Sigmoid colon (tissue), 7 donors: ENCODE results near the gene KLHL17. TPM values are rescaled to one million over a fixed set of nuclear protein-coding genes. Genes with fewer than 3 reads are reported as not detected.

Experiments used
- DNase-seq: peaks from one replicate; pipeline ENCODE4 v3.0.0-alpha.2; 2019
- H3K27ac ChIP-seq, 4 donors: fragments of 200-600 bp; sonication (generic); one replicate each; pipeline ENCODE4 v1.5.1; 2016 to 2019; ENCODE audit warnings: mild to moderate bottlenecking in 1 of 4
- H3K27me3 ChIP-seq, 3 donors: fragments of 200-600 bp; sonication (generic); one replicate each; pipeline ENCODE4 v1.5.1; 2019; ENCODE audit warnings: mild to moderate bottlenecking in 1 of 3
- H3K36me3 ChIP-seq, 4 donors: fragments of 200-600 bp; sonication (generic); one replicate each; pipeline ENCODE4 v1.5.1; 2016 to 2019
- H3K4me1 ChIP-seq, 4 donors: fragments of 200-600 bp; sonication (generic); one replicate each; pipeline ENCODE4 v1.5.1; 2017 to 2019
- H3K4me3 ChIP-seq, 4 donors: fragments of 200-600 bp; sonication (generic); one replicate each; pipeline ENCODE4 v1.5.1; 2017 to 2019; ENCODE audit warnings: mild to moderate bottlenecking in 2 of 4, moderate library complexity in 1 of 4
- H3K9me3 ChIP-seq, 4 donors: fragments of 200-600 bp in 3 of 4; sonication (generic) in 3 of 4; one replicate each; pipeline versions ENCODE4 v1.5.1 to v1.6.1; 2013 to 2019
- EP300 ChIP-seq, 4 donors: sonication (generic); formaldehyde crosslinking; IDR thresholded peaks; one replicate each; pipeline ENCODE4 v1.6.1; 2017; ENCODE audit warnings: antibody characterized with exemption in 4 of 4
- POLR2A ChIP-seq, 2 donors: fragments of 450-650 bp; IDR thresholded peaks; one replicate each; pipeline ENCODE4 v1.6.1; 2016; ENCODE audit warnings: antibody characterized with exemption in 2 of 2, mild to moderate bottlenecking in 2 of 2, moderate library complexity in 2 of 2
- POLR2AphosphoS5 ChIP-seq, 4 donors: sonication (generic); formaldehyde crosslinking; IDR thresholded peaks; one replicate each; pipeline ENCODE4 v1.6.1; 2017; ENCODE audit warnings: antibody characterized with exemption in 4 of 4
- WGBS, 2 donors: extraction: QIAGEN DNeasy Blood & Tissue Kit; methylation state at CpG; one replicate each; pipeline ENCODE4 v1.1.7; 2013; 5-methylcytosine and 5-hydroxymethylcytosine counted together
- intact Hi-C: fragments of 100-400 bp; cut with DNase I; formaldehyde crosslinking; loops from one replicate; pipeline ENCODE4 v1.15.1; 2023
- polyA plus RNA-seq, 3 donors: library from polyadenylated mRNA; stranded (reverse); fragments of 200-250 nt; gene quantifications; one replicate each; pipeline ENCODE4 v1.2.3, GENCODE V29; 2013
- total RNA-seq, 4 donors: library from RNA; depleted of rRNA; stranded (reverse); fragments of >200 nt; gene quantifications; one replicate each; pipeline ENCODE4 v1.1.0, GENCODE V29; 2016
- TF ChIP-seq, protein P1 (sequence below), 4 experiments: fragments of 450-650 bp in 3 of 4; fragments of 200-600 bp in 1 of 4; IDR thresholded peaks; one replicate each; pipeline ENCODE4 v1.5.1; 2016 to 2019; ENCODE audit warnings: antibody characterized with exemption in 4 of 4, mild to moderate bottlenecking in 3 of 4, moderate library complexity in 2 of 4
- donor health status: healthy with polysubstance abuse.
- donor health status: Bipolar disorder and iron deficiency.
- donor health status: healthy.

Gene KLHL17
- total and polyA plus RNA-seq, 7 donors = 0.69 to 10.8 (median 4.9) TPM

DNA sequence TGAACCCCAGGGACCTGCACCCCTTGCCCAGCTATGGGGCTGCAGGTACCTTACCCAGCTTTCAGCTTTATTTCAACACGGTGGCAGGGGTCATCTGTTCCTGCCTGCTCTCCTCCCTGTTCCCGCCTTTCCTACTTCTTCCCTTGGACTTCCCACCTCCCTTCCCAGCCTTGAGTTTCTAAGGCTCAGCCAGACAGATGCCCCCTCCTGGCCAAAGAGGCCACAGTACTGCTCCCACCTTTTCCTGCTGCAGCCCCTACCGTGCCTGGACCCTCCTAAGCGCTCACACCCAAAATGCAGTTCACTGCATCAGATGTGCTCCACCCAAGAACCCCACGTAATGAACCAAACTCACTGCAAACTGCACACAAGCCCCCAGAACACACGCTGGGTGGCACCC lies 9.0 kb upstream of the KLHL17 start:
- no peak overlapping the region for H3K27ac ChIP-seq
- H3K4me3 ChIP-seq = no peak overlapping the region
- no peak for DNase-seq
- intact Hi-C loops = no loop called here
- WGBS, 2 donors = 81% methylated on average over 6 of the region's 6 CpGs
- TF ChIP-seq, protein P1, sequence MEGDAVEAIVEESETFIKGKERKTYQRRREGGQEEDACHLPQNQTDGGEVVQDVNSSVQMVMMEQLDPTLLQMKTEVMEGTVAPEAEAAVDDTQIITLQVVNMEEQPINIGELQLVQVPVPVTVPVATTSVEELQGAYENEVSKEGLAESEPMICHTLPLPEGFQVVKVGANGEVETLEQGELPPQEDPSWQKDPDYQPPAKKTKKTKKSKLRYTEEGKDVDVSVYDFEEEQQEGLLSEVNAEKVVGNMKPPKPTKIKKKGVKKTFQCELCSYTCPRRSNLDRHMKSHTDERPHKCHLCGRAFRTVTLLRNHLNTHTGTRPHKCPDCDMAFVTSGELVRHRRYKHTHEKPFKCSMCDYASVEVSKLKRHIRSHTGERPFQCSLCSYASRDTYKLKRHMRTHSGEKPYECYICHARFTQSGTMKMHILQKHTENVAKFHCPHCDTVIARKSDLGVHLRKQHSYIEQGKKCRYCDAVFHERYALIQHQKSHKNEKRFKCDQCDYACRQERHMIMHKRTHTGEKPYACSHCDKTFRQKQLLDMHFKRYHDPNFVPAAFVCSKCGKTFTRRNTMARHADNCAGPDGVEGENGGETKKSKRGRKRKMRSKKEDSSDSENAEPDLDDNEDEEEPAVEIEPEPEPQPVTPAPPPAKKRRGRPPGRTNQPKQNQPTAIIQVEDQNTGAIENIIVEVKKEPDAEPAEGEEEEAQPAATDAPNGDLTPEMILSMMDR (IDR thresholded peaks at IDR 0.05) = no peak
- TF ChIP-seq POLR2AphosphoS5 (IDR thresholded peaks at IDR 0.05) (no peak), EP300 (IDR thresholded peaks at IDR 0.05) (no peak), POLR2A (IDR thresholded peaks at IDR 0.05) (no peak)
- H3K9me3 ChIP-seq = no peaks in the 10 kb centered on the region
- no peaks in the 10 kb centered on the region for H3K27me3 ChIP-seq
- peaks cover 62 to 100% (median 68%) of the 10 kb centered on the region in 4 donors for H3K36me3 ChIP-seq
- no peaks in the 10 kb centered on the region for H3K4me1 ChIP-seq

DNA sequence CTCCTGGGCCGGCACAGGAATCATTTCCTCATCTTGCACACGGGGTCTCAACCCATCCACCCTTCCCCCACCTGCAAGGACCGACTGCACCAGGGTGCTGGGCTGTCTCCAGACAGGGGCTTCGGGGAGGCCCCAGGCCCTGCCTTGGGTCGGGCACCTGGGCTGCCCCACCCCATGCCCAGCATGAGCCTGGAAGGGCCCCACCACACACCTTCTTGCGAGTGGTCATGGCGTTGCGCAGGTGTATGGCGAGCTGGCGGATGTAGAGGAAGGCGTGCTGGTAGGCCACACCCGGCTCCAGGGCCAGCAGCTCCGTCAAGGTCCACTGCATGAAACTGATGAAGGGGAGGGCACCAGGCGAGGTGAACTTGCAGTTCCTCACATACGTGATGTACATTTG lies 8.2 kb upstream of the KLHL17 start:
- Histone ChIP-seq H3K27ac (no peak overlapping the region), H3K9me3 (no peaks in the 10 kb centered on the region), H3K4me1 (peaks cover 0 to 7% (median 5%) of the 10 kb centered on the region in 4 donors), H3K4me3 (no peak overlapping the region), H3K36me3 (peaks cover 67 to 99% (median 73%) of the 10 kb centered on the region in 4 donors), H3K27me3 (no peaks in the 10 kb centered on the region)
- 89 to 92% methylated on average over 15 of the region's 15 CpGs for WGBS, 2 donors
- TF ChIP-seq POLR2A (IDR thresholded peaks at IDR 0.05) = no peak
- TF ChIP-seq EP300 (IDR thresholded peaks at IDR 0.05) = no peak
- no peak for DNase-seq
- intact Hi-C loops = no loop called here

DNA sequence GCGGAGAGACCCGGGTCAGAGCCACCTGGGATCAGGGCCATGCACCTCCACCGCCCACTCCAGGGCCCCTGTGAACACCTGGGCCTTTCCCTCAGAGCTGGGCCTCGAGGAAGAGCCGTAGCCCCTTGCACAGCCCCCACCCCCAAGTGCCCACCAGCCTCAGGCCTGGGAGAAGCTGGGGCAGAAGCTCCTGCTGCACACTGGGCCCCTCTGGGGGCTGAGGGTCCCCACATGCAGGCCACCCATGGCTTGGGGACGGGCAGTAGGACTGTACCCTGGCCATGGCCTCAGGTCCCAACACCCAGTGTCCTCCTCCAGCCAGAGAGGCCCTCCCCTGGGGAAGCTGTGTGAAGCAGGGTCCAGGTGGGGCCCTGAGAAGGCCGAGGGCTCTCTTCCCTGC lies 7.8 kb upstream of the KLHL17 start:
- Histone ChIP-seq H3K27me3 (no peaks in the 10 kb centered on the region), H3K27ac (no peak overlapping the region), H3K4me1 (peaks cover 0 to 11% (median 9%) of the 10 kb centered on the region in 4 donors), H3K36me3 (peaks cover 67 to 95% (median 72%) of the 10 kb centered on the region in 4 donors), H3K9me3 (no peaks in the 10 kb centered on the region), H3K4me3 (no peak overlapping the region)
- TF ChIP-seq EP300 (IDR thresholded peaks at IDR 0.05) = no peak
- no peak for TF ChIP-seq POLR2A (IDR thresholded peaks at IDR 0.05)
- TF ChIP-seq, protein P1 (IDR thresholded peaks at IDR 0.05) = no peak
- no peak for TF ChIP-seq POLR2AphosphoS5 (IDR thresholded peaks at IDR 0.05)
- WGBS, 2 donors = 86 to 89% methylated on average over 7 of the region's 7 CpGs
- intact Hi-C loops = no loop called here
- no peak for DNase-seq

DNA sequence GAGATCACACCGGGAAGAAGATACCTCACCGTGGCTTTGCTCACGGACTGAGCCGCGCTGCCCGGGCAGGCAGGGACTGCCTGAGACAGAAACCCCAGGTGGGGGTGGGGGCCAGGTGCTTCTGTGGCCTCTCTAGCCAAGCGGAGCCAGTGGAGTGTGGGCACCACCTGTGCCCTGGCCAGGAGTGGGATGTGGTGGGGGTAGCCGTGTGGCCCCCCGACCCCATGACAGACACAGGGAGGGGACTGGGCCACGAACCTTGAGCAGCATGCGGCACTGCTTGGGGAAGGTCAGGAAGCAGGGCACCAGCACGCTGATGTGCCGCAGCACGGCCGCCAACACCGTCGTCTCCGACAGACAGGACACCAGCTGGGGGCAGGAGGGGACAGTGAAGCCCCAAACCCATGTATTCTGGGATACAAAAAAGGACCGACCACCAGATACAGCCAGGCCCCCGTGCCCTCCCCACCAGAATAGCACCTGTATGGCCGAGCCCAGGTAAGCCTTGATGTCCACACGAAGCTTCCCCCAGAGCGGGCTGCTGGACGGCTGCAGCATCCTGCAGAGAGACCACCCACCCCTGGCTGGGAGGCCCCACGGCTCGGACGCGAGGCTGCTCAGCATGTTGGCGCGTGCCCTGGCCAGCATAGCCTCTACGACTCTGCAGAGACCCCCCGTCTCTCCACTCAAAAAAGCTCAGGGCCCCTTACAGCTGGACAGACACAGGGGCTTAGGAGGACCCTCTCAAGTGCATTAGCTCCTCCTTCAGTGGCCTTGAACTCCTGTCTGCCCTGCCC lies 6.7 kb upstream of the KLHL17 start:
- WGBS, 2 donors = 91 to 92% methylated on average over 32 of the region's 32 CpGs
- intact Hi-C loops = no loop called here
- Histone ChIP-seq H3K27ac (no peak overlapping the region), H3K27me3 (no peaks in the 10 kb centered on the region), H3K4me1 (peaks cover 0 to 23% (median 19%) of the 10 kb centered on the region in 4 donors), H3K4me3 (no peak overlapping the region), H3K9me3 (no peaks in the 10 kb centered on the region), H3K36me3 (peaks cover 61 to 84% (median 66%) of the 10 kb centered on the region in 4 donors)
- no peak for DNase-seq
- TF ChIP-seq, protein P1 (IDR thresholded peaks at IDR 0.05) = no peak
- no peak for TF ChIP-seq POLR2A (IDR thresholded peaks at IDR 0.05)
- no peak for TF ChIP-seq POLR2AphosphoS5 (IDR thresholded peaks at IDR 0.05)
- no peak for TF ChIP-seq EP300 (IDR thresholded peaks at IDR 0.05)

DNA sequence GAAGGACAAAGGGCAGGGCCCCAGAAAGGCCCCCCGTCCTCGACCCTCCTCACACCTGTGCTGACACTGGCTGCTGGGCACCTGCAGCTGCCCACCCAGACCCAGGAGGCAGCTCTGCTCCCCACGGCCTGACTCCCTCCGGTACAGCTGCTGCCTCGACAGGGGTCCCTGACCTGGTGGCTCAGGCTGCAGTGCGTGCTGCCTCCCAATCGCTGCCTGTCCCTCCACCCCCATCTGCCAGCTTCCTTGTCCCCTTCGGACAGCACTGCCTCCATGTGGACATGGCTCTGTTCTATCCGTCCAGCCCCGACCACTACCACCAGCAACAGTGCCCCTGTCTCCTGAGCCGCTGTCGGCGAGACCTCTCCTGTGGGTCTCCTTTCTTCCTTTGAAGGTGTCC lies 5.5 kb upstream of the KLHL17 start:
- H3K9me3 ChIP-seq = no peaks in the 10 kb centered on the region
- peaks cover 0 to 31% (median 26%) of the 10 kb centered on the region in 4 donors for H3K4me1 ChIP-seq
- intact Hi-C loops = loop anchor here (5.0 kb wide), 1 partner anchor 48 kb away; no protein-coding TSS in a partner anchor
- no peak overlapping the region for H3K4me3 ChIP-seq
- no peaks in the 10 kb centered on the region for H3K27me3 ChIP-seq
- H3K27ac ChIP-seq = no peak overlapping the region
- peaks cover 55 to 72% (median 56%) of the 10 kb centered on the region in 4 donors for H3K36me3 ChIP-seq
- no peak for DNase-seq
- WGBS, 2 donors = 92 to 93% methylated on average over 13 of the region's 13 CpGs
- TF ChIP-seq POLR2AphosphoS5 (IDR thresholded peaks at IDR 0.05) (no peak), EP300 (IDR thresholded peaks at IDR 0.05) (no peak), POLR2A (IDR thresholded peaks at IDR 0.05) (no peak)
- TF ChIP-seq, protein P1 (IDR thresholded peaks at IDR 0.05) = no peak
